GM18526 (cell line): ENCODE results near the gene NEURL1B.

ENCODE experiments used
- POLR2A ChIP-seq: IDR thresholded peaks from 3 replicates; pipeline ENCODE4 v1.6.1; 2011; ENCODE audit not compliant: insufficient read length; ENCODE audit errors: extremely low read depth

The NEURL1B gene

GRCh38 chr5:172624083-172624995 lies 16.7 kb upstream of the NEURL1B start:
- no peak for TF ChIP-seq POLR2A

GRCh38 chr5:172624996-172625964 lies 15.8 kb upstream of the NEURL1B start:
- no peak for TF ChIP-seq POLR2A

- no peak for TF ChIP-seq POLR2A
These were observed 15.0 kb upstream of the NEURL1B start for GRCh38 chr5:172626031-172626581.

- no peak for TF ChIP-seq POLR2A
These were observed 11.0 kb upstream of the NEURL1B start for GRCh38 chr5:172630082-172630481.

- TF ChIP-seq POLR2A, result no peak
These were observed 10.6 kb upstream of the NEURL1B start for GRCh38 chr5:172630482-172630881.

- no peak for TF ChIP-seq POLR2A
These were observed 10.1 kb upstream of the NEURL1B start for GRCh38 chr5:172630986-172631385.

GRCh38 chr5:172632346-172633092 lies 8.5 kb upstream of the NEURL1B start:
- no peak for TF ChIP-seq POLR2A

GRCh38 chr5:172633403-172633970 lies 7.6 kb upstream of the NEURL1B start:
- TF ChIP-seq POLR2A, result no peak

GRCh38 chr5:172634106-172634899 lies 6.8 kb upstream of the NEURL1B start:
- no peak for TF ChIP-seq POLR2A

- no peak for TF ChIP-seq POLR2A
These were observed 6.0 kb upstream of the NEURL1B start for GRCh38 chr5:172635038-172635437.

- TF ChIP-seq POLR2A, result no peak
These were observed 4.6 kb upstream of the NEURL1B start for GRCh38 chr5:172636279-172637050.

GRCh38 chr5:172637110-172637580 lies 3.9 kb upstream of the NEURL1B start:
- TF ChIP-seq POLR2A, result no peak

GRCh38 chr5:172637740-172638139 lies 3.3 kb upstream of the NEURL1B start:
- TF ChIP-seq POLR2A, result no peak
